CD4-positive, alpha-beta T cell treated with Interleukin-1 beta for 1 hour (primary cell): Measurements from ENCODE around the gene C2CD4C.
"Not testable (repeated sequence)": the region's sequence is repeated elsewhere in the genome, so short reads cannot be mapped to it uniquely, and the experiment has no call there.

ENCODE experiments used
- DNase-seq, 2 donors: peaks; one replicate each; pipeline ENCODE4 v3.0.0-alpha.2; 2020 to 2022

The C2CD4C gene

GRCh38 chr19:408902-409515, at the start of gene C2CD4C:
TSS of gene C2CD4C (minus strand) at chr19:409147. CDS start at chr19:408361, 786 bp downstream.
- DNase-seq, result peak in 1 of 2 donors; percentile 13

- no peak for DNase-seq
Observed at GRCh38 chr19:458091-459042, 49.4 kb upstream of the C2CD4C start.

GRCh38 chr19:457636-458035, 48.7 kb upstream of the C2CD4C start:
- DNase-seq, result no peak

- DNase-seq, result no peak
Observed at GRCh38 chr19:456547-457110, 47.7 kb upstream of the C2CD4C start.

GRCh38 chr19:455851-456546, 47.1 kb upstream of the C2CD4C start:
- no peak for DNase-seq

GRCh38 chr19:455031-455705, 46.2 kb upstream of the C2CD4C start:
- DNase-seq, result no peak

GRCh38 chr19:453606-454005, 44.7 kb upstream of the C2CD4C start:
- no peak for DNase-seq

- DNase-seq, result no peak
Observed at GRCh38 chr19:452829-453228, 43.9 kb upstream of the C2CD4C start.

GRCh38 chr19:450912-451481, 42.0 kb upstream of the C2CD4C start:
- DNase-seq, result not testable (repeated sequence)

- DNase-seq, result no peak
Observed at GRCh38 chr19:449916-450315, 41.0 kb upstream of the C2CD4C start.

- no peak for DNase-seq
Observed at GRCh38 chr19:447816-448560, 39.0 kb upstream of the C2CD4C start.

- DNase-seq, result no peak
Observed at GRCh38 chr19:447064-447426, 38.1 kb upstream of the C2CD4C start.

GRCh38 chr19:444677-445210, 35.8 kb upstream of the C2CD4C start:
- DNase-seq, result no peak

GRCh38 chr19:443005-443404, 34.1 kb upstream of the C2CD4C start:
- no peak for DNase-seq

- no peak for DNase-seq
Observed at GRCh38 chr19:442085-442484, 33.1 kb upstream of the C2CD4C start.

GRCh38 chr19:441213-441836, 32.4 kb upstream of the C2CD4C start:
- no peak for DNase-seq

GRCh38 chr19:440391-441212, 31.7 kb upstream of the C2CD4C start:
- no peak for DNase-seq

GRCh38 chr19:439167-439900, 30.4 kb upstream of the C2CD4C start:
- no peak for DNase-seq

- DNase-seq, result no peak
Observed at GRCh38 chr19:438416-438958, 29.5 kb upstream of the C2CD4C start.
